Fibroblast of peridontal ligament (primary cell): ENCODE measurements around the gene TIMM8B.
A peak's percentile ranks its signal among the peaks of the same experiment; 100 is the strongest.
"Not testable (repeated sequence)": the region's sequence is repeated elsewhere in the genome, so short reads cannot be mapped to it uniquely, and the experiment has no call there.

Experiments
- DNase-seq: peaks from one replicate; pipeline ENCODE4 v3.0.0-alpha.2; 2010; ENCODE audit errors: extremely low read depth

TIMM8B gene

DNA sequence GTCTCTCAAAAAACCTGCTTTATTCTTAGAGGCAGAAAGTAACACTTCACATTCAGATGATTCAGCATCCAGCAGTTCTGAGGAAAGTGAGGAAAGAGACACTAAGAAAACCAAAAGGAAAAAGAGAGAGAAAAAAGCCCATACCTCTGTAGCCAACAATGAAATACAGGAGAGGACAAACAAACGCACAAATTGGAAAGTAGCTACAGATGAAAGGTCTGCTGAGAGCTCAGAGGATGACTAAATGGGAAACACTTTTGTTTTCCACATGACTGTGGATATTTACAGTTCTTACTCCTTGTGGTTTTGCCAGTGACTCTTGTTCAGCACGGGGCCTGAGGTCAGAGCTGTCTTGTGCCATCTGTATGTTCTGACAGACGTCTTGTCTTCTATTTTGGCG is 3.8 kb downstream of the TIMM8B start:
- DNase-seq: peak; percentile 67

DNA sequence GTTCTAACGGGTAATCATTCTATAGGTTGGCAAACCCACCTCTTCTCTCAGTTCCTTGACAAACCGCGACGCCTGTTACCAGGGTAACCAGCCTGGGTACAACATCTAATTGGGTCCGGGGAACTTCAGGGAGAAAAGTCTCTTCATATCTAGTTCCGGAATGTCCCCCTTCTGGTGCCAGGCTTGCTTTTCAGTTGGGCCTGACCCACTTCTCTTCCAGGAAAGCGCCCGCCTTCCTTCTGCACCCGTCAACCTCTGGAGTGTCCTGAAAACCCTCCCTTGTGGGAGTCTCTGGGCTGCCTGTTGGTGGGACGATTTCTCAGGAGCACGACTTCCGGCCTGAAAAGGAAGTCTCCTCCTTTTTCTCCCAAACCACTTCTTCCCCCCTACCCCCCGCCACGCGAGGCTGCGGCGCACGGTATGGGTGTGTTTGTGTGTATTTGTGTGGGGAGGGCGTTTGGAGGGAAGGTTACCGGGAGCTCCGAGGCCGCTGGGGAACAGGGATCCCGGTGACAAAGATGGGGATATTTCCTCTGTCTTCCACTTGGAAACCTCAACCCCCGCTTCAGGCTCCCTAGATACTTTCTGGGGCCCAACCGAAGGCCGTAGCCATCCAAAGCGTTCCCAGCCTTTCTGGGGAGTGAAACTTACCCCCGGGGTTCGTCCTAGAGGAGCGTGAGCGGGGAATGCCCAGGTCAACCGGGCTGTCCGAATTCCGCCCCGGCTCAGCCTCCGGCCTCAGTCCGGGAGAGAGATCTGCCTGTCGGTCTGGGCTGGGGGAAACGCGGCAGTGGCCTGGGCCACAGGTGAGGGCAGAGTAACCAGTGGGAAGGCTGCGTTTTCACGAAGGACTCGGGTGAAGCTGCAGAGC is 12.4 kb downstream of the TIMM8B start, which contains the start of the genes NKAPD1 and PIH1D2:
Gene NKAPD1 (plus strand): TSS at position 359 of the 871 bp plus-strand sequence. CDS start 1,276 bp downstream, outside the sequence.
Gene PIH1D2 (minus strand): TSS at position 77 of the 871 bp plus-strand sequence. CDS start 843 bp downstream, outside the sequence.
- DNase-seq: peak; percentile 95

DNA sequence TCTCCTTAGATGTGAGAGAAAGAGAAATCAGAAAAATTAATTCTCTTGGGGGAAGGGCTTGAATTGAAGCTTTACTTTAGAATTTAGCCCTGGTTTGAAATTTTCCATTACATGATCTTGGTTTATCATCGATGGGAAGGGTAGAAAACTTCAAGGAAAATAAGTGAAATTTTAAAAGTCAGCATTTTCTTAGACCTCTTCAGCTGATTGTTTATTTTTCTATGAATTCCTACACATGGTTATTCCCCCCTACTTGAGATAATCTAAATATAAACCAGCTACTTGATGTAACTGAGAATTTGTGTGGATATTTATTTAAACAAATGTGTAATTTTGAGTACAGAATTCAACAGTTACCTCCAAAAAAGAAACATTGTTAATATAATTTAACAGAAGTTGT is 23.6 kb downstream of the TIMM8B start:
- DNase-seq: no peak

DNA sequence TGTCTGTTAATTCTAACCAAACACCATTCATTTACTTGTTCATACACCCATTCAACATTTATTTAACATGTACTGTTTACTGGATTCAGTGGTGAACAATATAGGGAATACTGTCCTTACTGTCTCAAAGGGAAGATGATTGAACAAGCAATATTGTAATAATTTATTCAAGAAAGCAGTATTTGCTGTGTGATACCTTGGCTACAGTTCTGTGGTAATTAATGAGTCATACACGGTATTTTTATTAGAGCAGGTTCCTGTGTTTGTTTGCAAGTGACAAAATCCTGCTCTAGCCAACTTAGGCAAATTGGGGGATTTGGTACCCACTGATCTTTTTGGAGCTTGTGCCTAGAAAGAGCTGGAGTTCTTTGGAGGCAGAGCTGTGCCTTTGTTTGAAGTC is 28.5 kb downstream of the TIMM8B start:
- DNase-seq: no peak

DNA sequence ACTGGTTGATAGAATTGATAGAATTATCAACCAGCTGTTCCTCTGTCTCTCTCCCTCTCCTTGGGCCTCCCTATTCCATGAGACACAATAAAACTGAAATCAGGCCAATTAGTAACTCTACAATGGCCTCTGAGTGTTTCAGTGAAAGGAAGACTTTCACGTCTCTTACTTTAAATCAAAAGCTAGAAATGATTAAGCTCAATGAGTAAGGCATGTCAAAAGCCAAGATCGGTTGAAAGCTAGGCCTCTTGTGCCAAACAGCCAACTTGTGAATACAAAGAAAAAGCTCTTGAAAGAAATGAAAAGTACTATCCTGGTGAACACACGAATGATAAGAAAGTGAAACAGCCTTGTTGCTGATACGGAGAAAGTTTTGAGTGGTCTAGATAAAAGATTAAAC is 29.4 kb downstream of the TIMM8B start:
- no peak for DNase-seq

DNA sequence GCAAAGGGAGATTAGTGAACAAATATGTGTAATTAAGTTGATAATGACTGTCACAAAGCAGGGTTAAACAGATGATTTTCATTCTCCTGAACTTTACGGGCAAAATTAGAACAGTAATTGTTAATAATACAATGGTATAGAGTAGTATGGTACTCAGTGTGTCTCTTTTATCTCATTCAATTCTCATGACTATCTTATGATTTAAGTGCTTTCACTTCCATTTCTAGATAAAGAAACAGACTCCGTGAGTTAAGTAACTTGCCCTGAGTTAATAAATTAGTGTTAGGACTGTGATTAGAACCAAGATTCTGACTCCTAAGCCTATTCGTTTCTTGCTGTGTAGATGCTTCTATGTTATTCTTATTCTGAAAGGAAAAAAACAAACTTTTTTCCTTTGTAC is 34.8 kb downstream of the TIMM8B start:
- no peak for DNase-seq

DNA sequence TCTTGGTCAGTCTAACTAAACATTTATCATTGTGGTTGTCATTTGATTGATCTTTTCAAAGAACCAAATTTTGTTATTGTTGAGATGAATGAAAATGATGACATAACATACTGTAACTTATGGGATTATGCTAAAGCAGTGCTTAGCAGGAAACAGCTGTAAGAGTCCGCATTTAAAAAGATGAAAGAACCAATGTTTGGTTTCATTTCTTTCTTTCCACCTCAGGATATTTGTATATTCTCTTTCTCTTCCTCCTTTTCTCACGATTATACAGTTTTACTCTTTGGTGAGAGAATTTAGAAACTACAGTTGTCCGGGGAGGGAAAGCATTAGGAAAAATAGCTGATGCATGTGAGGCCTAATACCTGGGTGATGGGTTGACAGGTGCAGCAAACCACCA is 35.8 kb downstream of the TIMM8B start:
- DNase-seq: no peak

DNA sequence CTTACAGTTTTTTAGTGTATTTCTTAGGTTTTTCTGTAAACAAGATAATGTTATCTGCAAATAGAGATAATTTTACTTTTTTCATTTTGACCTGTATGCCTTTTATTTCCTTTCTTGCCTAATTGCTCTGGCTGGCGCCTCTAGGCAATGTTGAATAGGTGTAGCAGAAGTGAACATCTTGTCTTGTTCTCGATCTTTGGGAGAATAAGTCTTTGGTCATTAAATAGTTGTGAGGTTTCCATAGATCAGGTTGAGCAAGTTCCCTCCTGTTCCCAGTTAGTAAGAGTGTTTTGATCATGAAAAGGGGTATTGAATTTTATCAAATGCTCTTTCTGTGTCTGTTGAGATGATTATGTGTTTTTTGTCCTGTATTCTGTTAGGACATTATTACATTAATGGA is 36.8 kb downstream of the TIMM8B start:
- no peak for DNase-seq

DNA sequence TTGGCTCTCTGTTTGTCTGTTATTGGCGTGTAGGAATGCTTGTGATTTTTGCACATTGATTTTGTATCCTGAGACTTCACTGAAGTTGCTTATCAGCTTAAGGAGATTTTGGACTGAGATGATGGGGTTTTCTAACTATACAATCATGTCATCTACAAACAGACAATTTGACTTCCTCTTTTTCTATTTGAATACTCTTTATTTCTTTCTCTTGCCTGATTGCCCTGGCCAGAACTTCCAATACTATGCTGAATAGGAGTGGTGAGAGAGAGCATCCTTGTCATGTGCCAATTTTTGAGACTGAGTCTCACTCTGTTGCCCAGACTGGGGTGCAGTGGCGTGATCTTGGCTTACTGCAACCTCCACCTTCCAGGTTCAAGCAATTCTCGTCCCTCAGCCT is 38.3 kb downstream of the TIMM8B start:
- DNase-seq: not testable (repeated sequence)

DNA sequence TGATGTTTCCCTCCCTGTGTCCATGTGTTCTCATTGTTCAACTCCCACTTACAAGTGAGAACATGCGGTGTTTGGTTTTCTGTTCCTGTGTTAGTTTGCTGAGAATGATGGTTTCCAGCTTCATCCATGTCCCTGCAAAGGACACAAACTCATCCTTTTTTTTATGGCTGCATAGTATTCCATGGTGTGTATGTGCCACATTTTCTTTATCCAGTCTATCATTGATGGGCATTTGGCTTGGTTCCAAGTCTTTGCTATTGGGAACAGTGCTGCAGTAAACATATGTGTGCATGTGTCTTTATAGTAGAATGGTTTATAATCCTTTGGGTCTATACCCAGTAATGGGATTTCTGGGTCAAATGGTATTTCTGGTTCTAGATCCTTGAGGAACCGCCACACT is 39.9 kb downstream of the TIMM8B start:
- not testable (repeated sequence) for DNase-seq

DNA sequence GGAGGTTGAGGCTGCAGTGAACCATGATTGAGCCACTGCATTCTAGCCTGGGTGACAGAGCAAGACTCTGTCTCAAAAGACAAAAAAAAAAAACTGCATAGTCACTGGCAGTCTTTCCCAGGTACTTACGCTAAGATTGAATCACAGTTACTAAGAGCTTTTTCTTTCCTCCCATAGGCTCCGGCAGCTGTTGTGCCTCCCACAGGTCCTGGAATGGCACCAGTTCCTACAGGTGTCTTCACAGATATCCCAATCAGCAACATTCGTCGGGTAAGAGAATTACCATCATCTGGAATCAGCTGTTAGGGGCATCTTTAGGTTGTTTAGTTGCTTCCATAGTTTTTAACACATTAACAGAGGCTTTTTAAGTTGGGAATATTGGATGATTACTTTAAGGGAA is 41.6 kb downstream of the TIMM8B start:
- no peak for DNase-seq

DNA sequence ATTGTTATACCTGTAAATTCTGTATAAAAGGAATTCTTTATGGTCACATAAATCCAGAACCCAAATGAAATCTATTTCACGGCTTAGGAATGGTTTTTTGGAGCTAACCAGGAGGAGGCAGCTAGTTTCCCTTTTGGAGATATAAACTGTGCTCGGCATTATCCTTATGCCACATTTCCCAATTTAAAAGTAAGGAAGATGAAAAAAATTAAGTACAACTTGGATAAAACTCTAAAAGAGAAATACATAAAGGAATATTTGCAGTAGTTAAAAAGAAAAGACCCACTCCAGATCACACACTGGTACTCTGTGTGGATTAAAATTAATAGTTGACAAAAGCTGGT is 43.6 kb downstream of the TIMM8B start:
- no peak for DNase-seq

DNA sequence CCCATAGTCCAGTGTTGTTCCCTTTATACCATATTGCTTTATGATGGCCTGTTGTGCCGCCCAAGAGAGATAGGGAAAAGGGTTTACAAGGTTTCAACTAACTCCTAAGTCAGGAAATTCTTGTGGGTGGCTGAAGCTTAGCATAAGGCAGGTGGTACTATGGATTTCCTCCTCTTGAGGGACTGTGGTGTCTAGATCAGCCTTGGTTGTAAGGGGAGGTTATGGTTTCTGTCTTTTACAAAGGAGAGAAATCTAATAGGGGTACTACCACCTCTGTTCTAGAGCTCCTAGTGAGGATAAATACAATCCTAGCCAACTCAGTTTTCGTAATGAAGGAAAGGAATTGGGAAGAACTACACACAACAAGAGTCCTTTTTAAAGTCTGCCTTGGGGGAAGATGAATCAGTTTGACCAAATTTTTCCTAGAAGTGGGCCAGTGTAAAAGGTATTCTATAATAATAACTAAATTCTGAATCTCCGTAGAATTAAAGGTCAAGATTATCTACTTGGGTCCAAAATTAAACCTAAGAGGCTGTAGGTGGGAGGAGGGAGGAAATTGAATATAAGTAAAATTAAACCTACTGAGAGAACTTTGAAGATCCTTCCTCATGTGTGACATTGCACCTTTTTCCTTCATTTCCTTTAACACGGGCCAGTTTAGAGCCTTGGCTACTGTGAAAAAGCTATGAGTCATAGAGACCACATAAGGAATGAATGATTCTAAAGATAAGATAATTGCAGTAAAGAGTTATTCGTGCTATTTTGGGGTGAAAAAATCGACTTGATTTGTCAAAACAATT is 44.2 kb downstream of the TIMM8B start:
- peak; percentile 7 for DNase-seq

DNA sequence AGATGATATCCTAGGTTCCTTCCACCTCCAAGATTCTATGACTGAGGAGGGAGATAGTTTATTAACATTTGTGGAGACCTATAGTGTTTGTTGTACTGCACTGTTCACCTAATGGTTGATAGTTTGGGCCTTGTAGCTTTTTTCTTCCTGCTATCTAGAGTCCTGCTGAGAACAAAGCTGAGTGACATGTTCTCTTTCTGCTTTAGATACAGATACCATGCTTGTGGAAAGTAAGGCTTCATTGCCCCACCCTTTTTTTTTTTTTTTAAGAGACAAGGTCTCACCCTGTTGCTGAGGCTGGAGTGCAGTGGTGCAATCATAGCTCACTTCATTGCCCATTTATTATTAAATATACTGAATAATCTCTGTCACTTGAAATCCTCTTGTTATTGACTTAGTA is 49.0 kb downstream of the TIMM8B start:
- no peak for DNase-seq
